HepG2 (cell line): ENCODE data around the gene CHRNB1. TPM values are rescaled to one million over a fixed set of nuclear protein-coding genes. Genes with fewer than 3 reads are reported as not detected.

ENCODE experiments used
- ATAC-seq: fragments of 200-7000 bp; cut with Tn5 transposase; 3 replicates; pipeline ENCODE4 v1.9.1; 2020; ENCODE audit warnings: mild to moderate bottlenecking, moderate library complexity
- BruUV-seq: library from RNA; stranded (reverse); fragments of 400-500 nt; replicated peaks from 2 replicates; lab custom pipeline; 2021; lab: Mats Ljungman, UMichigan
- CTCF ChIA-PET: fragments of 300-600 bp; formaldehyde crosslinking; extraction: SDS; loops from one replicate; lab custom pipeline; 2021; ENCODE audit warnings: low total read pairs, inconsistent platforms, low intra/inter-chr PET ratio; lab: Yijun Ruan, JAX
- POLR2A ChIA-PET: fragments of 350-600 bp; sonication (Branson Sonifier 250); formaldehyde crosslinking; loops from one replicate; lab custom pipeline; 2020; ENCODE audit warnings: antibody characterized with exemption, inconsistent platforms; lab: Yijun Ruan, JAX
- DNase-seq: peaks from one replicate; pipeline ENCODE4 v3.0.0-alpha.2; 2015; ENCODE audit warnings: low spot score
- FAIRE-seq: peaks from 3 replicates; lab custom pipeline; 2011; peaks lifted over from hg19 to GRCh38; lab: Jason Lieb, UNC
- H2AFZ ChIP-seq: one replicate; pipeline ENCODE4 v1.6.1; 2011; ENCODE audit warnings: low read length, inconsistent platforms
- H3K27ac ChIP-seq: fragments of 300-600 bp; 3 replicates; pipeline ENCODE4 v1.8.0; 2011; ENCODE audit warnings: mixed run types, mild to moderate bottlenecking, mixed read lengths, low read length, inconsistent platforms; ENCODE audit not compliant: insufficient read depth; ENCODE audit errors: extremely low read length
- H3K27me3 ChIP-seq, 2 experiments: fragments of 200-600 bp in 1 of 2; 2 replicates in 1 of 2; 3 replicates in 1 of 2; pipeline versions ENCODE4 v1.6.0 to v1.8.0; 2011; ENCODE audit warnings: low read length in 2 of 2, mild to moderate bottlenecking in 2 of 2, moderate library complexity in 2 of 2, inconsistent platforms in 1 of 2; ENCODE audit not compliant: insufficient read depth in 2 of 2, control insufficient read depth in 1 of 2
- H3K36me3 ChIP-seq, 2 experiments: fragments of 200-600 bp in 1 of 2; replicated peaks in 1 of 2; 2 replicates in 1 of 2; 3 replicates in 1 of 2; pipeline versions ENCODE4 v1.5.1 to v1.8.0; 2011; ENCODE audit warnings: low read length in 2 of 2, inconsistent platforms in 1 of 2; ENCODE audit not compliant: insufficient read depth in 2 of 2, control insufficient read depth in 1 of 2
- H3K4me1 ChIP-seq: 2 replicates; pipeline ENCODE4 v1.5.1; 2012; ENCODE audit warnings: low read length, inconsistent platforms; ENCODE audit not compliant: insufficient read depth
- H3K4me2 ChIP-seq: 2 replicates; pipeline ENCODE4 v1.6.0; 2011; ENCODE audit warnings: low read depth, low read length, inconsistent platforms
- H3K4me3 ChIP-seq, 3 experiments: fragments of 200-600 bp in 1 of 3; sonication (generic), shearing (Covaris generic) in 1 of 3; replicated peaks in 1 of 3; 2 replicates each; pipeline ENCODE4 v1.5.1; 2011 to 2016; ENCODE audit warnings: low read length in 3 of 3, inconsistent platforms in 2 of 3, low read depth in 2 of 3, mild to moderate bottlenecking in 2 of 3, control low read depth in 1 of 3, mixed read lengths in 1 of 3; ENCODE audit not compliant: insufficient read depth in 1 of 3
- H3K79me2 ChIP-seq: one replicate; pipeline ENCODE4 v1.6.1; 2011; ENCODE audit warnings: low read length, inconsistent platforms; ENCODE audit not compliant: insufficient read depth
- H3K9ac ChIP-seq: 2 replicates; pipeline ENCODE4 v1.6.0; 2011; ENCODE audit warnings: mild to moderate bottlenecking, low read depth, low read length, inconsistent platforms; ENCODE audit not compliant: insufficient read depth
- H3K9me3 ChIP-seq: 2 replicates; pipeline ENCODE4 v1.5.1; 2012; ENCODE audit warnings: mild to moderate bottlenecking, low read length
- H4K20me1 ChIP-seq: 2 replicates; pipeline ENCODE4 v1.6.0; 2011; ENCODE audit warnings: inconsistent platforms, mild to moderate bottlenecking, low read length, moderate library complexity; ENCODE audit not compliant: insufficient read depth
- BRCA1 ChIP-seq: sonication (generic); formaldehyde crosslinking; IDR thresholded peaks from 2 replicates; pipeline ENCODE4 v1.4.0; 2020; ENCODE audit warnings: missing genetic modification reagents
- CHD2 ChIP-seq: IDR thresholded peaks from 2 replicates; pipeline ENCODE4 v1.6.1; 2011; ENCODE audit warnings: low read depth, low read length, improper control_type of control experiment
- LBX2 ChIP-seq: sonication (generic); formaldehyde crosslinking; IDR thresholded peaks from 2 replicates; pipeline ENCODE4 v1.5.0; 2020; ENCODE audit warnings: missing genetic modification reagents, mild to moderate bottlenecking, borderline replicate concordance
- MAFG ChIP-seq: sonication (generic); formaldehyde crosslinking; IDR thresholded peaks from 2 replicates; pipeline ENCODE4 v1.5.1; 2020; ENCODE audit warnings: mild to moderate bottlenecking, missing genetic modification reagents
- MAFK ChIP-seq, 2 experiments: IDR thresholded peaks in 1 of 2; conservative IDR thresholded peaks in 1 of 2; 2 replicates each; pipeline ENCODE4 v1.6.1; 2011; ENCODE audit warnings: improper control_type of control experiment in 2 of 2, low read length in 2 of 2
- MTERF4 ChIP-seq: sonication (generic); formaldehyde crosslinking; IDR thresholded peaks from 2 replicates; pipeline ENCODE4 v1.8.0; 2023; ENCODE audit warnings: mild to moderate bottlenecking, missing genetic modification reagents
- NR2F1 ChIP-seq, 2 experiments: fragments of 450-650 bp in 1 of 2; formaldehyde crosslinking in 1 of 2; IDR thresholded peaks; 2 replicates each; pipeline versions ENCODE4 v1.5.0 to v1.6.1; 2016 to 2020; ENCODE audit warnings: mild to moderate bottlenecking in 1 of 2, missing compliant biosample characterization in 1 of 2, missing genetic modification reagents in 1 of 2, moderate library complexity in 1 of 2
- WIZ ChIP-seq: sonication (generic); formaldehyde crosslinking; IDR thresholded peaks from 2 replicates; pipeline ENCODE4 v1.5.1; 2020; ENCODE audit warnings: mild to moderate bottlenecking, missing genetic modification reagents
- ZBTB44 ChIP-seq: sonication (generic); formaldehyde crosslinking; IDR thresholded peaks from 2 replicates; pipeline ENCODE4 v1.4.0; 2020; ENCODE audit warnings: missing genetic modification reagents
- ZC3H13 ChIP-seq: sonication (generic); formaldehyde crosslinking; IDR thresholded peaks from 2 replicates; pipeline ENCODE4 v1.8.1; 2023; ENCODE audit warnings: mild to moderate bottlenecking, missing genetic modification reagents, moderate library complexity
- ZNF263 ChIP-seq: sonication (generic); formaldehyde crosslinking; IDR thresholded peaks from 2 replicates; pipeline ENCODE4 v1.4.0; 2020; ENCODE audit warnings: missing genetic modification reagents
- ZNF547 ChIP-seq: sonication (generic); formaldehyde crosslinking; IDR thresholded peaks from 2 replicates; pipeline ENCODE4 v1.5.1; 2020; ENCODE audit warnings: mild to moderate bottlenecking, missing genetic modification reagents
- ZNF687 ChIP-seq: sonication (generic); formaldehyde crosslinking; IDR thresholded peaks from 2 replicates; pipeline ENCODE4 v1.5.1; 2020; ENCODE audit warnings: mild to moderate bottlenecking, missing genetic modification reagents, moderate library complexity
- ZNF781 ChIP-seq: sonication (generic); formaldehyde crosslinking; IDR thresholded peaks from 2 replicates; pipeline ENCODE4 v1.5.1; 2020; ENCODE audit warnings: borderline replicate concordance, mild to moderate bottlenecking, missing genetic modification reagents; ENCODE audit errors: not compliant biosample characterization
- WGBS: methylation state at CpG from one replicate; pipeline ENCODE4 v1.1.6; 2017; ENCODE audit warnings: low lambda C conversion rate; 5-methylcytosine and 5-hydroxymethylcytosine counted together
- in situ Hi-C: cut with HindIII; loops from 2 replicates; pipeline ENCODE4 v1.10.0; 2017; ENCODE audit warnings: low pct_unique_long_range_greater_than_20kb; ENCODE audit not compliant: extremely low pct_ligation_motif_present
- intact Hi-C: fragments of 100-400 bp; cut with micrococcal nuclease; formaldehyde crosslinking; loops from one replicate; pipeline ENCODE4 v1.10.0; 2022; ENCODE audit not compliant: unreplicated experiment
- polyA plus RNA-seq, 8 experiments: library from polyadenylated mRNA; depleted of rRNA in 3 of 8; stranded (reverse) in 7 of 8; unstranded in 1 of 8; fragments of >200 nt; fragmentation: Illumina TruSeq in 4 of 8; extraction: Trizol in 4 of 8; gene quantifications; 2 replicates each; pipeline versions ENCODE4 v1.2.1 to v1.2.3, GENCODE V29; 2011 to 2016; ENCODE audit warnings: low read depth in 4 of 8, missing spikeins in 1 of 8, mixed read lengths in 1 of 8; ENCODE audit not compliant: insufficient read depth in 1 of 8
- total RNA-seq, 5 experiments: library from RNA; depleted of rRNA; stranded (reverse); fragments of >200 nt; fragmentation: Illumina TruSeq; extraction: Trizol; gene quantifications; 2 replicates each; pipeline ENCODE4 v1.2.3, GENCODE V29; 2016; ENCODE audit warnings: low read depth in 1 of 5

CHRNB1 gene
- total and polyA plus RNA-seq, 2 of the 13 experiments (the other 11 are each of a cell fraction or from before 2014, with no cell fraction given): 5.4 to 33.7 TPM

GRCh38 chr17:7440113-7440833 is 4.6 kb upstream of the CHRNB1 start (continued):
- no peak for TF ChIP-seq ZBTB44 (CRISPR knock-in tag)
- TF ChIP-seq, all 625 proteins: peak for 40

- Histone ChIP-seq H3K4me2 (peak overlapping the region; percentile 94), H3K27me3 (peaks cover 6 to 27% of the 10 kb centered on the region in 2 experiments; a peak in 4 of 5 replicates), H3K36me3 (no peaks in the 10 kb centered on the region), H3K9ac (peak overlapping the region; percentile 68; the same call in 1 of the 2 replicates), H3K9me3 (no peaks in the 10 kb centered on the region), H3K27ac (no peak overlapping the region), H3K4me3 (peak overlapping the region; percentile 60 to 80 (median 73)), H4K20me1 (no peaks in the 10 kb centered on the region), H2AFZ (no peak overlapping the region), H3K4me1 (peaks cover 60% of the 10 kb centered on the region), H3K79me2 (no peaks in the 10 kb centered on the region)
- intact Hi-C loops (no loop called here), in situ Hi-C loops (no loop called here)
- CTCF ChIA-PET: interaction anchor here (0.6 kb wide), 1 partner anchor 120 kb away, joined by 3 read pairs; no protein-coding TSS in a partner anchor
- FAIRE-seq (no peak), ATAC-seq (no peak), DNase-seq (no peak)
- WGBS: 13% methylated on average over 3 of the region's 12 CpGs
- POLR2A ChIA-PET: interaction anchor here (0.7 to 2.8 kb wide), 6 partner anchors 35 to 46 kb away, joined by 3 to 21 read pairs (median 6); partner anchors contain the start of genes PLSCR3, TMEM256 and ZBTB4
- BruUV-seq: no TSS peak
- no peak for TF ChIP-seq BRCA1 (CRISPR knock-in tag)
- TF ChIP-seq ZC3H13 (CRISPR knock-in tag): 0 out of 2 replicates have a peak, but pooled peaks have one; percentile 49
- TF ChIP-seq LBX2 (CRISPR knock-in tag): peak; percentile 8; the same call in 1 of the 2 replicates
- no peak for TF ChIP-seq ZNF263 (CRISPR knock-in tag)
- TF ChIP-seq NR2F1 (CRISPR knock-in tag; IDR thresholded peaks at IDR 0.05): no peak
- no peak for TF ChIP-seq WIZ
- 0 out of 2 replicates have a peak, but pooled peaks have one; percentile 28 for TF ChIP-seq ZNF547 (CRISPR knock-in tag)
- no peak for TF ChIP-seq CHD2
- peak; percentile 34 for TF ChIP-seq ZNF687 (CRISPR knock-in tag)
- TF ChIP-seq MAFG: peak; percentile 86
- TF ChIP-seq MAFK (conservative IDR thresholded peaks at IDR 0.05 in 1 of 2, IDR thresholded peaks at IDR 0.05 in 1 of 2; ENCODE audit: low read length in 2 of 2): peak; percentile 84 to 90
- TF ChIP-seq ZNF781: no peak
- TF ChIP-seq MTERF4 (CRISPR knock-in tag): 0 out of 2 replicates have a peak, but pooled peaks have one; percentile 41
These were observed 4.0 kb upstream of the CHRNB1 start for GRCh38 chr17:7440834-7441195.
